ENCODE measurements around the gene AHNAK.

AHNAK gene

DNA sequence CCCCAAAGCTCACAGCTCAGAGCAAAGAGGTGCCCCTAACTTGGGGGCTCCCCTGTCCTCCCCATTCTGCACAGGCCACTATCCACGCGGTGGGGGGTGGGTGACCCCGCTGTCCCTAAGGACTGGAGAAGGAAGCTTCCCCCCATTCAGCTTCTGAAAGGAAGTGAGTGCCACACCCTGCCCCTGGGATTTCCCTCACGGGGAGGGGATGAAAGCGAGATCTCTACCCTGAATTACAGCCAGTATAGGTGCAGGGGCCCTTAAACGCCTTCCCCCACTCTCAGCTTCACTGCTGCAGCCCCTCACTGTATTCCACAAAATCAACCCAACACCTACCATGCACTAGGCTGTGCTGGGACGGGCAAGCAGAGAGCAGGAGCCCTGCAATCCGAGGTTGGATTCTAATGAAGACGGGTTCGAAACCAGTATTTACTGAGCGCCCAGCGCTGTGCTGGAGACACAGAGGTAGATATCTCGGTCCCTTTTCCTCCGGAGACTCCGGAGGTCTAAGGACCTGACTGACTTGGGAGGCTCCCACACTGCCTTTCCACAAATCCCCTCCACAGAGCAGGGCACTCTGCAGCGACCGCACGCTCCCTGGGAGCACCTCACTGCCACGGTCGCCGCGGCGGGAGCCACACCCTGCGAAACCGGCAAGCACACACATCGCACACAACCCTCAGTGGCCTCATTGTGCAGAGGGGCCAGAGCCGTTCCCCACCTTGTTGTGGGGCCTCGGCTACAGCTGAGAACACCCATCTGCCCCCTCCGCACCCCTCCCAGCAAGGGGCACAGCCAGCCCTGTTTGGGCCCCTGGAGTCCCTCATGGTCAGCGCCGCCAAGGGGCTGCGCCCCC lies 1.8 kb downstream of the AHNAK start:
- TF ChIP-seq ZBTB7A (IDR thresholded peaks at IDR 0.05; ENCODE audit: low read depth): no peak
- TF ChIP-seq TEAD4 (IDR thresholded peaks at IDR 0.05): no peak
- TF ChIP-seq, protein P1, sequence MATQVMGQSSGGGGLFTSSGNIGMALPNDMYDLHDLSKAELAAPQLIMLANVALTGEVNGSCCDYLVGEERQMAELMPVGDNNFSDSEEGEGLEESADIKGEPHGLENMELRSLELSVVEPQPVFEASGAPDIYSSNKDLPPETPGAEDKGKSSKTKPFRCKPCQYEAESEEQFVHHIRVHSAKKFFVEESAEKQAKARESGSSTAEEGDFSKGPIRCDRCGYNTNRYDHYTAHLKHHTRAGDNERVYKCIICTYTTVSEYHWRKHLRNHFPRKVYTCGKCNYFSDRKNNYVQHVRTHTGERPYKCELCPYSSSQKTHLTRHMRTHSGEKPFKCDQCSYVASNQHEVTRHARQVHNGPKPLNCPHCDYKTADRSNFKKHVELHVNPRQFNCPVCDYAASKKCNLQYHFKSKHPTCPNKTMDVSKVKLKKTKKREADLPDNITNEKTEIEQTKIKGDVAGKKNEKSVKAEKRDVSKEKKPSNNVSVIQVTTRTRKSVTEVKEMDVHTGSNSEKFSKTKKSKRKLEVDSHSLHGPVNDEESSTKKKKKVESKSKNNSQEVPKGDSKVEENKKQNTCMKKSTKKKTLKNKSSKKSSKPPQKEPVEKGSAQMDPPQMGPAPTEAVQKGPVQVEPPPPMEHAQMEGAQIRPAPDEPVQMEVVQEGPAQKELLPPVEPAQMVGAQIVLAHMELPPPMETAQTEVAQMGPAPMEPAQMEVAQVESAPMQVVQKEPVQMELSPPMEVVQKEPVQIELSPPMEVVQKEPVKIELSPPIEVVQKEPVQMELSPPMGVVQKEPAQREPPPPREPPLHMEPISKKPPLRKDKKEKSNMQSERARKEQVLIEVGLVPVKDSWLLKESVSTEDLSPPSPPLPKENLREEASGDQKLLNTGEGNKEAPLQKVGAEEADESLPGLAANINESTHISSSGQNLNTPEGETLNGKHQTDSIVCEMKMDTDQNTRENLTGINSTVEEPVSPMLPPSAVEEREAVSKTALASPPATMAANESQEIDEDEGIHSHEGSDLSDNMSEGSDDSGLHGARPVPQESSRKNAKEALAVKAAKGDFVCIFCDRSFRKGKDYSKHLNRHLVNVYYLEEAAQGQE (IDR thresholded peaks at IDR 0.05; ENCODE audit: low read depth): no peak
- TF ChIP-seq YY1 (IDR thresholded peaks at IDR 0.05; ENCODE audit: low read depth): no peak
- TF ChIP-seq, protein P2, sequence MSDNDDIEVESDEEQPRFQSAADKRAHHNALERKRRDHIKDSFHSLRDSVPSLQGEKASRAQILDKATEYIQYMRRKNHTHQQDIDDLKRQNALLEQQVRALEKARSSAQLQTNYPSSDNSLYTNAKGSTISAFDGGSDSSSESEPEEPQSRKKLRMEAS (IDR thresholded peaks at IDR 0.05): no peak
- TF ChIP-seq EGR1 (IDR thresholded peaks at IDR 0.05): no peak
- TF ChIP-seq EP300 (IDR thresholded peaks at IDR 0.05; ENCODE audit: borderline replicate concordance): no peak
- TF ChIP-seq, protein P3, sequence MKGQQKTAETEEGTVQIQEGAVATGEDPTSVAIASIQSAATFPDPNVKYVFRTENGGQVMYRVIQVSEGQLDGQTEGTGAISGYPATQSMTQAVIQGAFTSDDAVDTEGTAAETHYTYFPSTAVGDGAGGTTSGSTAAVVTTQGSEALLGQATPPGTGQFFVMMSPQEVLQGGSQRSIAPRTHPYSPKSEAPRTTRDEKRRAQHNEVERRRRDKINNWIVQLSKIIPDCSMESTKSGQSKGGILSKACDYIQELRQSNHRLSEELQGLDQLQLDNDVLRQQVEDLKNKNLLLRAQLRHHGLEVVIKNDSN (IDR thresholded peaks at IDR 0.05): no peak
- no peak for TF ChIP-seq CEBPB (IDR thresholded peaks at IDR 0.05)
- TF ChIP-seq TAF1 (IDR thresholded peaks at IDR 0.05; ENCODE audit: low read depth): no peak

GRCh38 chr11:62543680-62544444 lies 2.7 kb downstream of the AHNAK start:
- TF ChIP-seq, protein P3 (IDR thresholded peaks at IDR 0.05): no peak
- no peak for TF ChIP-seq TCF12 (IDR thresholded peaks at IDR 0.05; ENCODE audit: low read depth)
- no peak for TF ChIP-seq FOXM1 (IDR thresholded peaks at IDR 0.05; ENCODE audit: borderline replicate concordance, low read depth)
- TF ChIP-seq, protein P2 (IDR thresholded peaks at IDR 0.05): no peak
- 0 out of 2 replicates have a peak, but pooled peaks have one; percentile 27 for TF ChIP-seq ZBTB7A (IDR thresholded peaks at IDR 0.05; ENCODE audit: low read depth)
- no peak for TF ChIP-seq TAF1 (IDR thresholded peaks at IDR 0.05; ENCODE audit: low read depth)

DNA sequence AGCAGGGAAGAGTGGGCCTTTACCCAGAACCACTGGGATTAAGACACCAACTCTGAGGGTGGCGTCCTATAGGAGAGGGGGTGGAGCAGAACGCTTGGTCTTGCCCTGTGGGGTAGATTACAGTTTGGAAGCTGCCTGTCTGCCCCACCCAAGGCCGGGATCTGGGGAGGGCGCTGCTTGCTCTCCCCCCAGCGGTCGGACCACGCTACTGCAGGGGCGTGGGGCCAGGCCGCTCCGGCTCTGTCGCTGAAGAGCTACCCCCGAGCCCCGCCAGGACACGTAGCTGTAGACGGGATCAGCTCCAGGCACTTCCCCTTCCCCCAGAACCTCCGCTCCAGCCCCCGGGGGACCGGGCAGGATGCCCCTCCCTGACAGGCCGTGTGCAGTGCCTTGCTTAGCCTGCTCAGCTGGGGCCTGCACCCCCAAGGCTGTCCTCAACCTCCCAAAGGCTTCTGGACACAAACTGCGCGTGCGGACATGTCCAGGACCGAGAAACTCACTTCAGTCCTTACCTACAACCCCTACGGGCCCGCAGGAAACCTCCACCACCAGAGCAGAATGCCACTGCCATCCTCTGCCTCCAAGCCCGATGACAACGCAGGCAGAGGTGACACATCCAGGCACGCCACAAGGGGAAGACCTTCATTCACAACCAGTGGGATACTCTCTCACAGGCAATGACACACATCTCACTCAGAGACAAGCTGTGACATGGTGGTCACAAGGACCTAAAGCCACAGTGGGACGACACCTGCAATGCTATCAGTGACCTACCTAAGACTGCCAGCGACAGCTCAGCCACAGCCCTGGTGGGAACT lies 3.6 kb downstream of the AHNAK start:
- no peak for TF ChIP-seq EGR1 (IDR thresholded peaks at IDR 0.05)
- peak; percentile 92 for TF ChIP-seq RAD21 (IDR thresholded peaks at IDR 0.05; ENCODE audit: low read depth)
- no peak for TF ChIP-seq TEAD4 (IDR thresholded peaks at IDR 0.05)
- TF ChIP-seq NFIC (IDR thresholded peaks at IDR 0.05): 0 out of 2 replicates have a peak, but pooled peaks have one; percentile 23
- TF ChIP-seq YY1 (IDR thresholded peaks at IDR 0.05; ENCODE audit: low read depth): no peak
- TF ChIP-seq ZBTB7A (IDR thresholded peaks at IDR 0.05; ENCODE audit: low read depth): peak; percentile 46; the same call in 1 of the 2 replicates
- TF ChIP-seq, protein P2 (IDR thresholded peaks at IDR 0.05): peak; percentile 46; the same call in 1 of the 2 replicates
- TF ChIP-seq TCF12 (IDR thresholded peaks at IDR 0.05; ENCODE audit: low read depth): peak; percentile 60; the same call in 1 of the 2 replicates

- TF ChIP-seq, protein P3 (IDR thresholded peaks at IDR 0.05): no peak
- TF ChIP-seq RAD21 (IDR thresholded peaks at IDR 0.05; ENCODE audit: low read depth) (no peak), NFIC (IDR thresholded peaks at IDR 0.05) (no peak), TEAD4 (IDR thresholded peaks at IDR 0.05) (no peak), YY1 (IDR thresholded peaks at IDR 0.05; ENCODE audit: low read depth) (no peak), ZBTB7A (IDR thresholded peaks at IDR 0.05; ENCODE audit: low read depth) (no peak), FOXM1 (IDR thresholded peaks at IDR 0.05; ENCODE audit: borderline replicate concordance, low read depth) (no peak), CREB1 (IDR thresholded peaks at IDR 0.05; ENCODE audit: low read depth) (no peak), TCF12 (IDR thresholded peaks at IDR 0.05; ENCODE audit: low read depth) (no peak), TAF1 (IDR thresholded peaks at IDR 0.05; ENCODE audit: low read depth) (no peak), EP300 (IDR thresholded peaks at IDR 0.05; ENCODE audit: borderline replicate concordance) (no peak)
- TF ChIP-seq, protein P2 (IDR thresholded peaks at IDR 0.05): no peak
- TF ChIP-seq, protein P1 (IDR thresholded peaks at IDR 0.05; ENCODE audit: low read depth): no peak
Observed at GRCh38 chr11:62542111-62542745, 4.4 kb downstream of the AHNAK start.

All from Ishikawa (cell line).